H7 (cell line): ENCODE results near the gene STN1. TPM values are rescaled to one million over a fixed set of nuclear protein-coding genes. Genes with fewer than 3 reads are reported as not detected.

ENCODE experiments used
- DNase-seq: peaks from one replicate; pipeline ENCODE4 v3.0.0; 2012
- H3K27me3 ChIP-seq: 2 replicates; pipeline ENCODE4 v1.6.0; 2011; ENCODE audit warnings: mild to moderate bottlenecking, low read length; ENCODE audit not compliant: control insufficient read depth, insufficient read depth
- H3K36me3 ChIP-seq: replicated peaks from 2 replicates; pipeline ENCODE4 v1.5.1; 2011; ENCODE audit warnings: low read length; ENCODE audit not compliant: control insufficient read depth, insufficient read depth
- H3K4me3 ChIP-seq: 2 replicates; pipeline ENCODE4 v1.5.1; 2011; ENCODE audit warnings: low read depth, mild to moderate bottlenecking, control low read depth, low read length, moderate library complexity; ENCODE audit not compliant: insufficient read depth
- total RNA-seq: library from RNA; depleted of rRNA; stranded (reverse); fragments of >200 nt; shearing (Covaris generic); gene quantifications from 2 replicates; pipeline ENCODE4 v1.2.3, GENCODE V29; 2014

The STN1 gene
- total RNA-seq, 1 experiment from 2014 or later: 24.0 TPM

DNA sequence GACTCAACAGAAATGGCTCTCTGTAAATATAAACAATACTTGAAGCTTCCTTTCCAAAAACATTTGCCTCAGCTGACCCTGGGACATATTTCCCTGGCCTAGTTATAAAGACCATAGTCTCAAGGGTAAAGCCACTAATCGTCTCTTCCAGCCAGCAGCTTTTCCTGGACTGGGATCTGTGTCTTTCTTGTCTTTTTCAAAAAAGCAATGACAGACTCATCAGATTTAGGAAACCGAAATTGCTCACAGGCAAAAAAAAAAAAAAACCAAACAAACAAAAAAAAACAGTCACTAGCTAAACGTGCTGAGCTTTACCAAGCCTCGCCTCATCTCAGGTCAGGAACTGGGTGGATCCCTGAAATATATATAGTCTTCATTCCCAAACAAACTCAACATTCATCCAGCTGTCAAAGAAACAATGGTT is 23.5 kb downstream of the STN1 start:
- no peaks in the 10 kb centered on the region for H3K27me3 ChIP-seq
- no peak for DNase-seq
- peaks cover 5% of the 10 kb centered on the region for H3K36me3 ChIP-seq
- H3K4me3 ChIP-seq: no peak overlapping the region

DNA sequence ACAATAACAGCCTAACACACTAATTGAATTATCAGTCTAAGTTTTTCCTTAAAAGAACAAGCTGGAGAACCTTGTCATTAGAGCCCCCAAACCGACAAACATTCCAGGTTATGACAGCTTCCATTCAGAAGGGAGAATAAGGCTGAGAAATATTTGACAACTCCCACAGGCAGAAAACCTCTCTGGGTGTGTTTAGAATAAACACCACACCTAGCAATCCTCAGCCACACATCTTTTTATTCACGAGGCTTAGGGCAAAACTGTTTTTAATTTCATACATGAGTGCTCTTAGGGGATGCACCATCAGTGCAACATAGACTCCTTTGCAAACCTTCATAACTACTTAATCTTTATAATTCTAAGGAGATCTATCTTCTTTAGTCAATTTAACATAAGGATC is 24.2 kb downstream of the STN1 start:
- Histone ChIP-seq H3K4me3 (no peak overlapping the region), H3K36me3 (peaks cover 5% of the 10 kb centered on the region), H3K27me3 (no peaks in the 10 kb centered on the region)
- DNase-seq: no peak

DNA sequence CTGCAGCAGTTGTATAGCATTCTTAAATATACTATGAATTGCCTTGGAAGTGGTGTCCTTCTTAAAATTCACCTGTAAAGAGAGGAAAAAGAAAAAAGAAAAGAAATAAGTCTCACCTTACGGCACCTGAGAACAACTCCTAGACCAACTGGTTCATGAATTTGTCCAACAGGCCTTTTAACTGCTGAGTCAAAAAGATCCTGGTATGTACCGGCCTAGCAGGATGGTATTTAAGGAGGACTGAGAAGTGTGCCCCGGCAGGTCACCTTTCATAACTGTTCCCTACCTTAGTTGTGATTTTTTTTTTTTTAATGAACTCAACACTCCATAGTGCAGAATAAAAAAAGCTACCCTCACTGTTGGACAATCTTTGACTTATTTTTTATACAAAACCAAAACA is 25.8 kb downstream of the STN1 start:
- no peak for DNase-seq
- Histone ChIP-seq H3K36me3 (peaks cover 2% of the 10 kb centered on the region), H3K4me3 (no peak overlapping the region), H3K27me3 (no peaks in the 10 kb centered on the region)

DNA sequence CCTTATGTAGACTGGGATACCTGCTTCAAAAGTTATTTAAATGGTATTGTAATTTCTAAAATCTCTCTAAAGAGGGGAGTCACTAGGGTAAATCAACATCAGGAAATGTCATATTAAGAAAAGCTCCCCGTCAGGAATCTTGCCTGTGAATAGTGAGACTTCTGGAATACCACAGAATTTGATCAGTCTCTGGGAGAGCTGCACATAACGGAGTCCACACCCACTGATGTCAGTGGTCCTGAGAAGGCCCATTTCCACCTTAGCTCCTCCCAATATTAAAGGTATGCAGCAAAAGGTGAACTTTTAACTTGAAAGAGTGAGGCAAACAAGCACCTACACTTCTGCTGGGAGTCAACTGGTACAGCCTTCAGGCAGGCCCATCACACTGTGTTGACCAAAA is 27.3 kb downstream of the STN1 start:
- Histone ChIP-seq H3K27me3 (no peaks in the 10 kb centered on the region), H3K4me3 (no peak overlapping the region), H3K36me3 (no peaks in the 10 kb centered on the region; the same call in none of the 2 replicates)
- no peak for DNase-seq

DNA sequence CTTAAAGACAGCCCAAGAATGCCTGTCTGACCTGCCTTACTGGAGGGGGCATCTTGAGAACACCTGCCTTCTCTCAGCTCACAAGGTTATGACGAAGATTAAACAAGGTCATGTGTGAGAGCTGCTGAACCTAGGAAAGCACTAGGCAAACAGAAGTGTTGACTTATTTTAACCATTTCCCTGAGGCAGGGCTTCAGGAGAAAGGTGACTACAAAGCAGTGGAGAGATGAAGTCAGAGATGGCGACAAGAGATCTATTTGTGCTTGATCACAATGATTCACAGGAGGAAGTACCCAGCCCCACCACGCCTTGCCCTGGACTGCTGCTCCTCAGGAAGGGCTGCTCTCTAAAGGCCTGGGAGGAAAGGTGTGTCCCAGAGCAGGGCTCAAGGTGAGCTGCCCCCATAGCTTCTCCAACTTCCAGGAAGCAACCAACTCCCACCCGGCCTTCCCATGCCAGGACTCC is 27.8 kb downstream of the STN1 start:
- no peak for DNase-seq
- H3K36me3 ChIP-seq: no peaks in the 10 kb centered on the region; the same call in none of the 2 replicates
- H3K27me3 ChIP-seq: no peaks in the 10 kb centered on the region
- H3K4me3 ChIP-seq: no peak overlapping the region

DNA sequence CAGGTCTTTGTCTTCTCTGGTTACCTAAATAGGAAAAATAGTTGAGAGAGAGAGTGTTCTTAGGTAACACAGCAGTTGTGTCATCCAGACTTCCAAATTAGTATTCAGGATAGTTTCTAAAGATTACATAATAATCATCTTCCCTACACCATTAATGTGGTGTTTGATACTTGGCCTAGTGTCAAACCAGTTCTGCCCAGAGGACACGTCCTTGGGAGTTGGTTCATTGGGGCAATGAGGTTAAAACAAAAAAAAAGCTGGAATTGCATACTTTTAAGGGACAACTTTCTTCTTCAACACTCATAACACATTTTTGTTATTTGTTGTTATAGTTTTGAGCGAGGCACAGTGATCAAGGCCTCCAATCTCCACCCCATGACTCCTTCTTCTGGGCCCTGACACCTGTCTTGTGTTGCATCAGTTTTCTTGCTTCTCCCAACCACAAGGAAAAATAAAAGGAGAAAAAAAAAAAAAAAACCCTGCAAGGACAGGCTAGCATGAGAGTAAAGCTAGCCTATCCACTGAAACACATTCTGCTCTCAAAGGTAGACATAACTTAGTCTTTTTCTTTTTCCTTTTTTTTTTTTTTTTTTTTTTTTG is 28.8 kb downstream of the STN1 start:
- no peak for DNase-seq
- Histone ChIP-seq H3K36me3 (no peaks in the 10 kb centered on the region; the same call in none of the 2 replicates), H3K27me3 (no peaks in the 10 kb centered on the region), H3K4me3 (no peak overlapping the region)

DNA sequence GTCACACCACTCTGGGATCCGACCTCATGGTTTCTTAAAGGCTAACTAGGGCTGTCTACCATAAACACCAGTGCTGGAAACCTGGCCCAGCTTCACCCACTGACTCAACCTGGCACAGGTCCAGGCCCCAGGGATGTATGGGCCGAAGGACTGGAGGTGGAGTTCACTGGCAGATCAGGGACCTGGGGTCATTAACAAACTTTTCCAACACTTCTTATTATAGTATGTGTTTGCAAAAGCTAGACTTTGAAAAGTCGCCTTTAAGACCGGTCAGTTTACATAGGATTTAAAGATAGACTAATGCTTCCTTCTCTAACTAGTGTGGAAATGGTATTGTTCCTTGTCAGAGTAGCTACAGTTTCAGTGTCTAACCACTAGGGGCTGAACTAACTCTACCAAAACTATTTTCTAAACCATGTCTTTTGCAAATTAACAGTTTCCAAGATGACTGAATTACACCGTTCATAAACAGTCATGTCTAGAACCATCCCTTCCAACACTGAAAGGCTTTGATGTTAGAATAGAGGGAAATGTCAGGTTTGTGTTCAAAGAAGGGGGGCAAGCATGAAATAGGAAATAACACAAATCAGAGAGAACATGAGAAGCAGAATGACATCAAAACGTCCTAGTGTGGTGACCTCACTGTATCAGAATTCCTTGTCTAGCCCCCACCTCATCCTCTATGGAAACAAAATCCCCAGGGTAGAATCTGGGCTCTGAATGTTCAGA is 29.7 kb downstream of the STN1 start:
- Histone ChIP-seq H3K27me3 (no peaks in the 10 kb centered on the region), H3K36me3 (no peaks in the 10 kb centered on the region; the same call in none of the 2 replicates)
- no peak for DNase-seq

DNA sequence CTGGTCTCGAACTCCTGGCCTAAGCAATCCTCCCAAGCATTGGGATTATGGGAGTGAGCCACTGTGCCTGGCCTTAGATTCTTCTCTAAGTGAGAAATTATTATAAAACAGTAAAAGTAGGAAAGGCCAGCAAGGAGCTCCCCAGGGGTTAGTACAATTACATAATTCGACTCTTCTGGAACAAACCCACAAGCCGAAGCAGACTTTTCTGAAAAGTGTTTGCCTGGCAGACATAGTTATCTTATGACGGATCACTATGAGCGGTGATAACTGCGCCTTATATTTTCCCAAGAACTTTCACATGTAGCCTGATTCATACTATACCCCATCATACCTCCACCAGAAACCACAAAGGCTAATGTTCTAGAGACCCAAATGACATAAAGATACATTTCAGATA is 32.4 kb downstream of the STN1 start:
- no peaks in the 10 kb centered on the region for H3K27me3 ChIP-seq
- no peak for DNase-seq
- peaks cover 6% of the 10 kb centered on the region for H3K36me3 ChIP-seq
- H3K4me3 ChIP-seq: no peak overlapping the region

More for the DNA sequence above, 29.7 kb downstream of the STN1 start:
- no peak overlapping the region for H3K4me3 ChIP-seq

DNA sequence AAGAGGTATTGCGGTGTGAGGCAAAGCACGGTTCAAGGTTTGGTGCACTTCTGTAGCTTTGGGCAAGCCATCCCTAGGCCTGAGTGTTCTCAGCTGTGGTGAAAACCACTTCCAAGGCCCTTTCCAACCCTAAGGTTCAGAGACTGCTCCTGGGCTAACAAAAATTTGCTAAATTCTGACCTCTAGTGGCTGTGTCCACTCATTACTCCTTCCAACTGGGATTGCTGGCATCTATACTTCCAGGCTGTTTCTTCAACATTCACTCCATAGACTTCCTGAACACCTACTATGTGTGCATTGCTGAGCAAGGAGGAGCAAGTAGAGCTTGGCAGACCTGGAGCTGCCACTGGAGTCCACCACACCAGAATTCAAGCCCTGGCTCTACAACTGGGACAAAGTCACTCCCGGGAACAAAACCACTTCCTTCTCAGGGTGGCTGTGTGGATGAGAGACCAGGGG is 33.3 kb downstream of the STN1 start:
- Histone ChIP-seq H3K27me3 (no peaks in the 10 kb centered on the region), H3K36me3 (peaks cover 6% of the 10 kb centered on the region), H3K4me3 (no peak overlapping the region)
- DNase-seq: peak; percentile 77

DNA sequence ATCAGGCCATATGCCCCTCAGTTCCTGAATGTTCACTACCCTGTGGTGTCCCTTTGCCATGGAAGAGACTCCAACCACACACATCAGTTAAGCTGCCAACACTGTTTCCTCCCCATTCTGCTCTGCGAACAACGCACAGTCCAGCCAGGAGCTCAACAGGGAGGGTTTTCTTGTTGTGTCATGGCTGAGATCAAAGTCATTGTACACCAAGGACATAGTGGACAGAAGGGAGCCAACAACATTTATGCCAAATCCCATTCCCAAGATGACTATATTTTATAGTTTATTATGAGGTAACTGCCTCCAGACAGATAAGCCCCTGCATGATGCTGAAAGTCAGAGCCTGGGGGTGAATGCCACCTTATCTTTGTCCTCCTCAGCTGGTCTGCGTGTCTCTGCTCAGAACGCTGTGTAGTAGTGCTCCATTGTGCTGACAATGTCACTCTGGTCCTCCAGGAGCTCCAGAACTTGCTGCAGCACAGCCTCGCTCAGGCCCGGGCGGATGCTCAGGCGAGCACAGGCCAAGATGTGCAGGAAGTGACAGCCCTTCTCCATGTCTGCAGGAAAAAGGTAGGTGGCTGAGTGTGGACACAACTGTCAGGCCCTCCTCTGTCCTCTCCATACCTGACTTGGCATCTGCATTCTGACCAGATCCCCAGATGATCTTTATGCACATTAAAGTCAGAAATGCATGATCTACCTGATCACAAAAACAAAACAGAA is 35.5 kb downstream of the STN1 start:
- DNase-seq: no peak
- no peaks in the 10 kb centered on the region for H3K27me3 ChIP-seq
- H3K36me3 ChIP-seq: peaks cover 6% of the 10 kb centered on the region
- H3K4me3 ChIP-seq: no peak overlapping the region

DNA sequence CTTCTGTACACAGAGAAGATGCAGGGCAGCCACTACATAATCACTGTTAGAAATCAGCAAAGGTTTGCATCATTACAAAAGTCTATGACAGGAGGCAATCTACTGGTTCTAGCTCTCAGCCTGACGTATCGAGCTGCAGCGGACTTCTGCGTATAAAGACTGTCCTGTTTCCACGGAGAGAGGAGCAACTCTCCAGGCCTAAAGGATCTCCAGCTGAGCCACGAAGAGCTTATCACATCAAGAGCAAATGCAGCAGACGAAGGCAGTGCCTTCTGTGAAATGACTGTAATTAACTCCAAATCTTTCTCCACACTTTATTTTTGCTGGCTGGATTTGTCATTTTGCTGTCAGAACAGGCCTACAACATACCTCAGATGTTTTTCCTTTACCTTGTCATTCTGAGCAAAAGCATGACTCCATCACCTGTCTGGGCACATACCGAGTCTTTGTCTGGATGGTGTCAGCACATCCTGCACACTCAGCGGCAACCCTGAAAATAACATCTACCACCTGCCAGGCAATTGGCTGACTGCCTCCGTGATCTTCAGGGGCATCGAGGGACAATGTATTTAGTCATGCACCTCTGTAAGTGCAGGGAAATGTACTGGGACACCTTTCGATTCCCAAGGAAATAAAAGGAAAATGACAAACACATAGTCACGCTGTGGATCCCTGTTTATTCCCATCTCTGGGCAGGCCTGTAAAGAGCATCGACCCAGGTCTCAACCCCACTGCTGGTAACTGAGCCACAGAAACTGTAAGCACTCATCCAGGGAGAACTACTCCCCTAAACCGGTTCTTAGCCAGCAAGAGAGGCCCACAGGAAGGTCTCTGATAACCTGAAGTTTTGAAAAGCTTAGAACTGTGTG is 36.3 kb downstream of the STN1 start:
- Histone ChIP-seq H3K27me3 (no peaks in the 10 kb centered on the region), H3K4me3 (no peak overlapping the region), H3K36me3 (peaks cover 6% of the 10 kb centered on the region)
- no peak for DNase-seq

DNA sequence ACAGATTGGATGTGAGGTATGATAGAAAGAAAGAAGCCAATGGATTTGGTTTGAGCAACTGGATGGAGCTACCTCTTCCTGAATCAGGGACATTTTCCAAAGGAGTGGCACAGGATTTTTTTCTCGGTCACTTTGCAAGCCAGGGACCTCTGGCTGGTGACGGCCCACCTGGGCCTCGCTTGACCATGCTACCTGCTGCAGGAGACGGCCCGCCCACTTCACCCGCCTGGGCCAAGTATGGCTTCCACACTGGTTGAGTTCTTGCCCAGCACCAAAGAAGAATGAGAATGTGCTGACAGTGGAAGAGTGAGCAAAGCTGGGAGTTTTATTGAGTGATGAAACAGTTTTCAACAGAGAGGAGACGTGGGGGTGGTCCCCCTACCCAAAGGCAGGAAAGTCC is 38.2 kb downstream of the STN1 start:
- no peak for DNase-seq
- Histone ChIP-seq H3K36me3 (peaks cover 6% of the 10 kb centered on the region), H3K27me3 (no peaks in the 10 kb centered on the region)

DNA sequence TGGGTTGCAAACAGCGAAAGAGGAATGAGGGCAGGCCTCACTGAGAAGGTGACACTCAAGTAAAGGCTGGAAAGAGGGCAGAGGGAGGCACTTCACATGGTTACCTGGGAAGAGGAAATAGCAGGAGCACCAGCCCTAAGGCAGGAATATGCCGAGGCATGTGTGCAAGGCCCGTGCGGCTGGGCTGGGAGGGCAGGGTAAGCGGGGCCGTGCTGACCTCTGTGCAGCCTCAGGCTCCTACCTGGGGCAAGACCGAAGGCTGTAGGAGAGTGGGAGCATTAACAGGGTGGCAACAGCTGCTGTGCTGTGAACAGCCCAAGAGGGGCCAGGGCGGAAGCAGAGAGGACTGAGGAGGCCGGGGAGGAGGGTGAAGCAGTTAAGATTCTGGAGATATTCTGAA is 38.6 kb downstream of the STN1 start:
- Histone ChIP-seq H3K4me3 (no peak overlapping the region), H3K36me3 (peaks cover 6% of the 10 kb centered on the region), H3K27me3 (no peaks in the 10 kb centered on the region)
- no peak for DNase-seq

More for the DNA sequence above, 38.2 kb downstream of the STN1 start:
- H3K4me3 ChIP-seq: no peak overlapping the region

DNA sequence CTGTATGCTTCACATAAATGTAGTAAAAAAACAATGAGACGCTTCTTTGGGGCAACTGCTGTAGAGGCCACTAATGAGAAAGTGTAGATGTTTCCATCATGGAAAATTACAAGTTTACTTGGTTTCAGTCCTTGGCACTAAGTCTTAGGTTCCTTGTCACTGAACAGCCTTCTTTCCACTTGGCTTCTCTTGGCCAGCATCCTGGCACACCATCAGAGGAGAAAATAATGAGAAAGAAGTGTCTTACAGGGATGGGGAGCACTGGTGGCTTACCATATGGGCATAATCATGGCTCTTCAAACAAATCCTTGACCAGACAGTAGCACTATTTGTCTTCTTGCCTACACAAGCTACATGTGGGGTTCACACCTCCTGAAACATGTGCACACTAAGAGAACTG is 40.1 kb downstream of the STN1 start:
- DNase-seq: no peak

More for the DNA sequence above, 40.1 kb downstream of the STN1 start:
- Histone ChIP-seq H3K36me3 (peaks cover 6% of the 10 kb centered on the region), H3K4me3 (no peak overlapping the region), H3K27me3 (no peaks in the 10 kb centered on the region)
